OCI-LY1 (cell line): ENCODE results near the gene SOBP.

Experiments
- H2AFZ ChIP-seq: fragments of 200-600 bp; sonication (generic), shearing (Covaris generic); 2 replicates; pipeline ENCODE4 v1.6.0; 2014; ENCODE audit warnings: antibody characterized with exemption, mild to moderate bottlenecking, low read length
- H3F3A ChIP-seq: fragments of 200-600 bp; sonication (generic), shearing (Covaris generic); 2 replicates; pipeline ENCODE4 v1.6.0; 2014; ENCODE audit warnings: mild to moderate bottlenecking, antibody characterized with exemption, low read length, moderate library complexity; ENCODE audit not compliant: insufficient read depth
- H3K27ac ChIP-seq: fragments of 200-600 bp; sonication (generic); 2 replicates; pipeline ENCODE4 v1.5.1; 2014; ENCODE audit warnings: low read length, mixed run types, mild to moderate bottlenecking, low read depth; ENCODE audit not compliant: poor library complexity, severe bottlenecking
- H3K27me3 ChIP-seq: fragments of 200-600 bp; sonication (generic); 2 replicates; pipeline ENCODE4 v1.6.0; 2014; ENCODE audit warnings: antibody characterized with exemption, mild to moderate bottlenecking, low read length, moderate library complexity; ENCODE audit not compliant: insufficient read depth
- H3K36me3 ChIP-seq: fragments of 200-600 bp; sonication (generic); 2 replicates; pipeline ENCODE4 v1.6.1; 2014; ENCODE audit warnings: mild to moderate bottlenecking, antibody characterized with exemption, low read length, moderate library complexity, mixed read lengths; ENCODE audit not compliant: insufficient read depth
- H3K4me1 ChIP-seq: fragments of 200-600 bp; sonication (generic); 2 replicates; pipeline ENCODE4 v1.5.1; 2014; ENCODE audit warnings: mild to moderate bottlenecking, low read length, moderate library complexity; ENCODE audit not compliant: insufficient read depth, severe bottlenecking
- H3K4me2 ChIP-seq: fragments of 200-600 bp; sonication (generic), shearing (Covaris generic); 2 replicates; pipeline ENCODE4 v1.6.1; 2014; ENCODE audit warnings: low read length
- H3K4me3 ChIP-seq: fragments of 200-600 bp; sonication (generic); 2 replicates; pipeline ENCODE4 v1.5.1; 2014; ENCODE audit warnings: low read length, low read depth, mild to moderate bottlenecking, mixed read lengths; ENCODE audit not compliant: poor library complexity, severe bottlenecking
- H3K79me2 ChIP-seq: fragments of 200-600 bp; shearing (Covaris generic); 2 replicates; pipeline ENCODE4 v1.6.1; 2016; ENCODE audit warnings: mixed run types, low read length, mixed read lengths; ENCODE audit not compliant: insufficient read depth
- H3K9ac ChIP-seq: fragments of 200-600 bp; sonication (generic), shearing (Covaris generic); 2 replicates; pipeline ENCODE4 v1.6.1; 2014; ENCODE audit warnings: mild to moderate bottlenecking, low read length, mixed read lengths
- H3K9me2 ChIP-seq: fragments of 200-600 bp; sonication (generic), shearing (Covaris generic); 2 replicates; pipeline ENCODE4 v1.6.1; 2014; ENCODE audit warnings: low read depth, mild to moderate bottlenecking, low read length, mixed read lengths
- H3K9me3 ChIP-seq: fragments of 200-600 bp; shearing (Covaris generic); 2 replicates; pipeline ENCODE4 v1.6.1; 2014; ENCODE audit warnings: low read length, mixed read lengths
- H4K20me1 ChIP-seq: fragments of 200-600 bp; sonication (generic), shearing (Covaris generic); 2 replicates; pipeline ENCODE4 v1.6.0; 2016; ENCODE audit warnings: mild to moderate bottlenecking, low read length; ENCODE audit not compliant: insufficient read depth
- CTCF ChIP-seq: fragments of 200-600 bp; sonication (generic), shearing (Covaris generic); IDR thresholded peaks from 2 replicates; pipeline ENCODE4 v1.5.1; 2017; ENCODE audit warnings: mild to moderate bottlenecking, antibody characterized with exemption, low read length, moderate library complexity, mixed read lengths
- EZH2 ChIP-seq: fragments of 200-600 bp; sonication (generic), shearing (Covaris generic); IDR thresholded peaks from 2 replicates; pipeline ENCODE4 v1.8.0; 2017; ENCODE audit warnings: borderline replicate concordance, mixed run types, mild to moderate bottlenecking, antibody characterized with exemption, low read length, moderate library complexity, mixed read lengths

Gene SOBP

GRCh38 chr6:107557698-107558097, 67.8 kb downstream of the SOBP start:
- Histone ChIP-seq H3K36me3 (peaks cover 57% of the 10 kb centered on the region), H3K9ac (no peak overlapping the region), H3K9me3 (no peaks in the 10 kb centered on the region), H3K4me3 (no peak overlapping the region), H3K27me3 (no peaks in the 10 kb centered on the region), H3K4me2 (no peak overlapping the region), H3K4me1 (peaks cover 5% of the 10 kb centered on the region), H3K9me2 (no peaks in the 10 kb centered on the region), H3K27ac (no peak overlapping the region), H3K79me2 (no peaks in the 10 kb centered on the region; the same call in 1 of the 2 replicates), H4K20me1 (no peaks in the 10 kb centered on the region), H2AFZ (no peak overlapping the region), H3F3A (no peaks in the 10 kb centered on the region)
- TF ChIP-seq EZH2 (no peak), CTCF (no peak)

- H4K20me1 ChIP-seq: no peaks in the 10 kb centered on the region
- H3K27me3 ChIP-seq: no peaks in the 10 kb centered on the region
- no peak overlapping the region for H3K9ac ChIP-seq
- H3K4me3 ChIP-seq: no peak overlapping the region
- TF ChIP-seq EZH2 (no peak), CTCF (no peak)
- H3F3A ChIP-seq: no peaks in the 10 kb centered on the region
- peaks cover 49% of the 10 kb centered on the region for H3K36me3 ChIP-seq
- no peak overlapping the region for H3K4me2 ChIP-seq
- no peak overlapping the region for H3K27ac ChIP-seq
- no peak overlapping the region for H2AFZ ChIP-seq
- no peaks in the 10 kb centered on the region for H3K9me3 ChIP-seq
- no peaks in the 10 kb centered on the region for H3K9me2 ChIP-seq
- H3K4me1 ChIP-seq: peaks cover 5% of the 10 kb centered on the region
- no peaks in the 10 kb centered on the region; the same call in 1 of the 2 replicates for H3K79me2 ChIP-seq
Measured at GRCh38 chr6:107560657-107561056, 70.7 kb downstream of the SOBP start.

GRCh38 chr6:107561306-107561705, 71.4 kb downstream of the SOBP start:
- H4K20me1 ChIP-seq: no peaks in the 10 kb centered on the region
- no peak overlapping the region for H2AFZ ChIP-seq
- TF ChIP-seq CTCF (no peak), EZH2 (no peak)
- H3K9me2 ChIP-seq: no peaks in the 10 kb centered on the region
- no peaks in the 10 kb centered on the region for H3K9me3 ChIP-seq
- H3K4me3 ChIP-seq: no peak overlapping the region
- no peak overlapping the region for H3K4me2 ChIP-seq
- peaks cover 5% of the 10 kb centered on the region for H3K4me1 ChIP-seq
- no peak overlapping the region for H3K27ac ChIP-seq
- H3K27me3 ChIP-seq: no peaks in the 10 kb centered on the region
- H3K9ac ChIP-seq: no peak overlapping the region
- peaks cover 48% of the 10 kb centered on the region for H3K36me3 ChIP-seq
- no peaks in the 10 kb centered on the region; the same call in 1 of the 2 replicates for H3K79me2 ChIP-seq
- no peaks in the 10 kb centered on the region for H3F3A ChIP-seq
